ENCODE measurements around the gene COL17A1. TPM values are rescaled to one million over a fixed set of nuclear protein-coding genes. Genes with fewer than 3 reads are reported as not detected.

The COL17A1 gene
- total RNA-seq, 2 donors from 2014 or later: 3.6 TPM; not detected in 1

DNA sequence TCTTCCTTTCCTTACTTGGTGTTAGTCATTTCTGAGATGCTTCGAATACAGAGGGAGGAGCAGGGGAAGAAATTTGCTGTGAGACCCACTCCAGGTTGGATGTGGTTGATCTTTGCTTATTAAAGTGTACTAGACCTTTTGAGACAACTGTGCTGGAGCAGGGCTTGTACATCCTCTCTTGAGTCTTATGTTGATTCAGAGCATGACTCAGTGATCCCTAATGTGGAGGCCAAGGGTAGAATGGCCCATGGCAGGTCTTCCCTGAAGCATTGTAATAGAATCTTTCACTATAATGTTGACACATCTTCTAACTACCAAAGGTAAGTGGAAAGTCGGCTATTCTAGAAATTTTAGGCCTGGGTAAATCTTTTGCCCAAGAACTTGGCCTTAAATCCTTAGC, 19.2 kb upstream of the COL17A1 start:
- ATAC-seq (no peak), DNase-seq (no peak)
- Histone ChIP-seq H3K4me3 (no peak overlapping the region), H3K9me3 (no peaks in the 10 kb centered on the region), H3K4me1 (no peaks in the 10 kb centered on the region), H3K36me3 (replicated peaks in 1 of 2; ENCODE audit: insufficient read depth in 1 of 2, low read depth in 2 of 2) (no peaks in the 10 kb centered on the region), H3K27ac (no peak overlapping the region), H3K27me3 (no peaks in the 10 kb centered on the region)
- TF ChIP-seq, protein P1, sequence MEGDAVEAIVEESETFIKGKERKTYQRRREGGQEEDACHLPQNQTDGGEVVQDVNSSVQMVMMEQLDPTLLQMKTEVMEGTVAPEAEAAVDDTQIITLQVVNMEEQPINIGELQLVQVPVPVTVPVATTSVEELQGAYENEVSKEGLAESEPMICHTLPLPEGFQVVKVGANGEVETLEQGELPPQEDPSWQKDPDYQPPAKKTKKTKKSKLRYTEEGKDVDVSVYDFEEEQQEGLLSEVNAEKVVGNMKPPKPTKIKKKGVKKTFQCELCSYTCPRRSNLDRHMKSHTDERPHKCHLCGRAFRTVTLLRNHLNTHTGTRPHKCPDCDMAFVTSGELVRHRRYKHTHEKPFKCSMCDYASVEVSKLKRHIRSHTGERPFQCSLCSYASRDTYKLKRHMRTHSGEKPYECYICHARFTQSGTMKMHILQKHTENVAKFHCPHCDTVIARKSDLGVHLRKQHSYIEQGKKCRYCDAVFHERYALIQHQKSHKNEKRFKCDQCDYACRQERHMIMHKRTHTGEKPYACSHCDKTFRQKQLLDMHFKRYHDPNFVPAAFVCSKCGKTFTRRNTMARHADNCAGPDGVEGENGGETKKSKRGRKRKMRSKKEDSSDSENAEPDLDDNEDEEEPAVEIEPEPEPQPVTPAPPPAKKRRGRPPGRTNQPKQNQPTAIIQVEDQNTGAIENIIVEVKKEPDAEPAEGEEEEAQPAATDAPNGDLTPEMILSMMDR (IDR thresholded peaks at IDR 0.05): no peak
- no peak for TF ChIP-seq POLR2A (IDR thresholded peaks at IDR 0.05)
- intact Hi-C loops (cut with DNase I): no loop called here
- WGBS, 2 donors: 78 to 83% methylated on average over 2 of the region's 2 CpGs

DNA sequence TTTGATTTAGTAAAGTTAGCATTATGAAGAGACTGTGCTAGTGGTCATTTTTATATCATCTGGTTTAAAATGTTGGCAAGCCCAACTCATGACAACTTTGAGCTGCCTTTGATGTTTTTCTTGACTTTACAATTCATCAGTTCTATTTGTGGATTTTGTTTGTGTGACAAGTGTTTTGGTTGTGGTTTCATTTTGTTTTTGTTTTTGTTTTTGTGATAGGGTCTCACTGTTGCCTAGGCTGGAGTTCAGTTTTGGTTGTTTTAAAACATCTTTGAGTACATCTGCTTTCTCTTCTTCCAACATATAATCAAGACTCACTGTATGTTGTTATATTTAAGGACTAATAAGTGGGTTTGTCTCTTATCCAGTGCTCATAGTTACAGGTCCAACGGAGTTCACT, 18.7 kb upstream of the COL17A1 start:
- WGBS, 2 donors: 0% methylated on average over 1 of the region's 1 CpG
- Histone ChIP-seq H3K4me3 (no peak overlapping the region), H3K9me3 (no peaks in the 10 kb centered on the region), H3K36me3 (replicated peaks in 1 of 2; ENCODE audit: insufficient read depth in 1 of 2, low read depth in 2 of 2) (no peaks in the 10 kb centered on the region), H3K27me3 (no peaks in the 10 kb centered on the region), H3K4me1 (no peaks in the 10 kb centered on the region), H3K27ac (no peak overlapping the region)
- DNase-seq (no peak), ATAC-seq (no peak)
- no peak for TF ChIP-seq POLR2A (IDR thresholded peaks at IDR 0.05)
- TF ChIP-seq, protein P1 (IDR thresholded peaks at IDR 0.05): no peak
- intact Hi-C loops (cut with DNase I): no loop called here

DNA sequence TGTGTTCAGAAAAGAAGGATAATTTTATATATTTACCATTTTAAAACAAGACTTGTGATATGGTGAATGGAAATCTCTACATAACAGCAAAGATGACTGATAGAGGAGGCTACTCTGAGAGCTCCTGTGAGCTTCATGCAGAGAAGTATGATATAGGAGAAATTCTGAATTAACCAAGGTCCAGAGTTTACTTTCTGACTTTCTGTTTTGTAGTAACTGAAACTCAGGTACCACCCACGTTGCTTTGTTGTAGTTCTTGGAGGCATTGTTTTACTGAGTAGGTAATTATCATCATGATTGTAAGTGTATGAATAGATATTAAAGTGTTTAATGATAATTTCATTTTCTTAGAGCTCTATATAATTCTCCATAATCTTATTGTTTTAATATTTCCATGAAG, 18.3 kb upstream of the COL17A1 start:
- WGBS, 2 donors: 39 to 41% methylated on average over 1 of the region's 1 CpG
- Histone ChIP-seq H3K27me3 (no peaks in the 10 kb centered on the region), H3K9me3 (no peaks in the 10 kb centered on the region), H3K36me3 (replicated peaks in 1 of 2; ENCODE audit: insufficient read depth in 1 of 2, low read depth in 2 of 2) (no peaks in the 10 kb centered on the region), H3K4me1 (no peaks in the 10 kb centered on the region), H3K27ac (no peak overlapping the region), H3K4me3 (no peak overlapping the region)
- TF ChIP-seq, protein P1 (IDR thresholded peaks at IDR 0.05): no peak
- no peak for TF ChIP-seq POLR2A (IDR thresholded peaks at IDR 0.05)
- DNase-seq (no peak), ATAC-seq (no peak)
- intact Hi-C loops (cut with DNase I): no loop called here

DNA sequence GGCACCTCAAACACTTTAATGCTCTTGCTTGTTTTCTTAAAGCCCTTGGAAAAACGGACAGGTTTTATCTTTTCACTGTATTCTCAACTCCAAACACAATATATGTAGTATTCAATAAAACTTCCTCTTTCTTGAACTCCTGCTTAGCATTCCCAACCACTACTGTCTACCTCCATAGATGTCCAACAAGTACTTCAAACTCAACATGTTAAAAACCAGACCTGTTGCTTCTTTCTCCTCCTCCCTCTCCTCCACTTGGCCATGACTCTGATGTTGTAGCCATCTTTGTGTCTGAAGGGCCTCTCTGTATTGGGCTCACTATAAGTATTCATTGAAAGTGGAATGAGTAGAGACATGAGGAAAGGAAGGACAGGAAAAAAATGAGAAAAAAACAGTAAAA, 16.2 kb upstream of the COL17A1 start:
- Histone ChIP-seq H3K27ac (no peak overlapping the region), H3K4me3 (no peak overlapping the region), H3K9me3 (no peaks in the 10 kb centered on the region), H3K27me3 (no peaks in the 10 kb centered on the region), H3K36me3 (replicated peaks in 1 of 2; ENCODE audit: insufficient read depth in 1 of 2, low read depth in 2 of 2) (no peaks in the 10 kb centered on the region), H3K4me1 (no peaks in the 10 kb centered on the region)
- 38 to 42% methylated on average over 1 of the region's 1 CpG for WGBS, 2 donors
- ATAC-seq (no peak), DNase-seq (no peak)
- intact Hi-C loops (cut with DNase I): no loop called here
- no peak for TF ChIP-seq POLR2A (IDR thresholded peaks at IDR 0.05)
- TF ChIP-seq, protein P1 (IDR thresholded peaks at IDR 0.05): no peak

DNA sequence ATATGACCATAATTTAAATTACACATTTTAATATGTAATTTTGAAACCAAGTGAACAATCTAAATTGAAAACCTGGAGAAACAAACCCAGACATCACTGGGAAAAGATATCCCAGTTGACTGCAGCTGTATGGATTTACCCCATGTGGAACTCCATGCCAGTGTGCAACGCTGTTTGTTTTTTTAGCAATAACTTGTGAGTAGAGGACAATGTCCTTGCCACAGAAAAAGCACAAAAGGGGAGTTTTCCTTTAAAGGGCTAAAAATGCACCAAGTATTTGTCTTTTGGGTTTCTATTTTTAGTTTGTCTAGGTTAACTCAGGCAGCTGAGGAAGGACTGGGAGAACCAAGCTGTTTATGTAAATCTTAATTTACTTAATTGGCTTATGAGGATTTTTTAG, 15.1 kb upstream of the COL17A1 start:
- WGBS, 2 donors: 0% methylated on average over 1 of the region's 1 CpG
- Histone ChIP-seq H3K36me3 (replicated peaks in 1 of 2; ENCODE audit: insufficient read depth in 1 of 2, low read depth in 2 of 2) (no peaks in the 10 kb centered on the region), H3K4me3 (no peak overlapping the region), H3K27me3 (no peaks in the 10 kb centered on the region), H3K9me3 (no peaks in the 10 kb centered on the region), H3K4me1 (no peaks in the 10 kb centered on the region), H3K27ac (no peak overlapping the region)
- DNase-seq (no peak), ATAC-seq (no peak)
- intact Hi-C loops (cut with DNase I): no loop called here
- TF ChIP-seq, protein P1 (IDR thresholded peaks at IDR 0.05): no peak
- TF ChIP-seq POLR2A (IDR thresholded peaks at IDR 0.05): no peak
